HAP-1 (cell line): ENCODE data around the gene SLC5A6.

Experiments used
- DNase-seq, 2 experiments: peaks; one replicate each; pipeline ENCODE4 v3.0.0-alpha.2; 2016 to 2020; ENCODE audit warnings: low spot score in 2 of 2
- H3K27me3 ChIP-seq: fragments of 250-450 bp; sonication (Bioruptor Pico); 2 replicates; pipeline ENCODE4 v1.5.1; 2020; ENCODE audit warnings: low read depth, mild to moderate bottlenecking, moderate library complexity
- H3K36me3 ChIP-seq: fragments of 250-450 bp; sonication (Bioruptor Pico); replicated peaks from 2 replicates; pipeline ENCODE4 v1.5.1; 2020; ENCODE audit warnings: mild to moderate bottlenecking
- H3K4me1 ChIP-seq: fragments of 250-450 bp; sonication (Bioruptor Pico); 2 replicates; pipeline ENCODE4 v1.5.1; 2020; ENCODE audit warnings: mild to moderate bottlenecking
- H3K4me3 ChIP-seq: fragments of 250-450 bp; sonication (Bioruptor Pico); 2 replicates; pipeline ENCODE4 v1.5.1; 2020; ENCODE audit warnings: mild to moderate bottlenecking, moderate library complexity
- H3K9me3 ChIP-seq: fragments of 250-450 bp; sonication (Bioruptor Pico); 2 replicates; pipeline ENCODE4 v1.5.1; 2020; ENCODE audit warnings: mild to moderate bottlenecking, moderate library complexity
- in situ Hi-C: fragments of 300-500 bp; cut with MboI; formaldehyde crosslinking; loops from 3 replicates; pipeline ENCODE4 v1.14.3; 2020; ENCODE audit warnings: low sequenced_read_pairs, inconsistent platforms, mixed read lengths

SLC5A6 gene

GRCh38 chr2:27245116-27245515, 33.0 kb upstream of the SLC5A6 start:
- Histone ChIP-seq H3K36me3 (peaks cover 46% of the 10 kb centered on the region), H3K27me3 (no peaks in the 10 kb centered on the region), H3K4me3 (no peak overlapping the region), H3K4me1 (no peaks in the 10 kb centered on the region), H3K9me3 (no peaks in the 10 kb centered on the region; the same call in 1 of the 2 replicates)
- DNase-seq, result no peak
- in situ Hi-C loops, result no loop called here

GRCh38 chr2:27243391-27244130, 31.5 kb upstream of the SLC5A6 start:
- in situ Hi-C loops, result no loop called here
- no peaks in the 10 kb centered on the region; the same call in 1 of the 2 replicates for H3K9me3 ChIP-seq
- DNase-seq, result no peak
- H3K4me3 ChIP-seq, result no peak overlapping the region
- no peaks in the 10 kb centered on the region for H3K27me3 ChIP-seq
- peaks cover 62% of the 10 kb centered on the region for H3K36me3 ChIP-seq
- H3K4me1 ChIP-seq, result no peaks in the 10 kb centered on the region

- Histone ChIP-seq H3K4me1 (no peaks in the 10 kb centered on the region), H3K4me3 (no peak overlapping the region), H3K9me3 (no peaks in the 10 kb centered on the region; the same call in 1 of the 2 replicates), H3K36me3 (peaks cover 72% of the 10 kb centered on the region), H3K27me3 (no peaks in the 10 kb centered on the region)
- DNase-seq, result no peak
- in situ Hi-C loops, result no loop called here
Observed at GRCh38 chr2:27242614-27242951, 30.5 kb upstream of the SLC5A6 start.

GRCh38 chr2:27241761-27242613, 29.9 kb upstream of the SLC5A6 start:
- H3K4me3 ChIP-seq, result no peak overlapping the region
- no peak for DNase-seq
- peaks cover 78% of the 10 kb centered on the region for H3K36me3 ChIP-seq
- H3K9me3 ChIP-seq, result no peaks in the 10 kb centered on the region; the same call in 1 of the 2 replicates
- in situ Hi-C loops, result no loop called here
- H3K27me3 ChIP-seq, result no peaks in the 10 kb centered on the region
- no peaks in the 10 kb centered on the region for H3K4me1 ChIP-seq

GRCh38 chr2:27240406-27240805, 28.3 kb upstream of the SLC5A6 start:
- H3K4me3 ChIP-seq, result no peak overlapping the region
- peaks cover 93% of the 10 kb centered on the region for H3K36me3 ChIP-seq
- no peak for DNase-seq
- in situ Hi-C loops, result no loop called here
- H3K4me1 ChIP-seq, result no peaks in the 10 kb centered on the region
- no peaks in the 10 kb centered on the region for H3K27me3 ChIP-seq
- H3K9me3 ChIP-seq, result no peaks in the 10 kb centered on the region

GRCh38 chr2:27238976-27239375, 26.9 kb upstream of the SLC5A6 start:
- Histone ChIP-seq H3K36me3 (peaks cover 100% of the 10 kb centered on the region), H3K9me3 (no peaks in the 10 kb centered on the region), H3K27me3 (no peaks in the 10 kb centered on the region), H3K4me1 (no peaks in the 10 kb centered on the region), H3K4me3 (no peak overlapping the region)
- in situ Hi-C loops, result no loop called here
- DNase-seq, result no peak

- no peaks in the 10 kb centered on the region for H3K9me3 ChIP-seq
- no peaks in the 10 kb centered on the region for H3K4me1 ChIP-seq
- H3K27me3 ChIP-seq, result no peaks in the 10 kb centered on the region
- no peak for DNase-seq
- peaks cover 100% of the 10 kb centered on the region for H3K36me3 ChIP-seq
- no peak overlapping the region for H3K4me3 ChIP-seq
- in situ Hi-C loops, result no loop called here
Observed at GRCh38 chr2:27237341-27237945, 25.4 kb upstream of the SLC5A6 start.

GRCh38 chr2:27236626-27237025, 24.6 kb upstream of the SLC5A6 start:
- Histone ChIP-seq H3K4me1 (no peaks in the 10 kb centered on the region), H3K9me3 (no peaks in the 10 kb centered on the region), H3K36me3 (peaks cover 100% of the 10 kb centered on the region), H3K4me3 (no peak overlapping the region), H3K27me3 (no peaks in the 10 kb centered on the region)
- in situ Hi-C loops, result no loop called here
- DNase-seq, result no peak

- DNase-seq, result no peak
- Histone ChIP-seq H3K27me3 (no peaks in the 10 kb centered on the region), H3K4me1 (no peaks in the 10 kb centered on the region), H3K4me3 (no peak overlapping the region), H3K36me3 (peaks cover 100% of the 10 kb centered on the region), H3K9me3 (no peaks in the 10 kb centered on the region)
- in situ Hi-C loops, result no loop called here
Observed at GRCh38 chr2:27236136-27236535, 24.1 kb upstream of the SLC5A6 start.

- DNase-seq, result no peak
- in situ Hi-C loops, result no loop called here
- Histone ChIP-seq H3K9me3 (no peaks in the 10 kb centered on the region), H3K36me3 (peaks cover 98% of the 10 kb centered on the region), H3K4me1 (no peaks in the 10 kb centered on the region), H3K27me3 (no peaks in the 10 kb centered on the region), H3K4me3 (no peak overlapping the region)
Observed at GRCh38 chr2:27233341-27233740, 21.3 kb upstream of the SLC5A6 start.

- peaks cover 98% of the 10 kb centered on the region for H3K36me3 ChIP-seq
- in situ Hi-C loops, result no loop called here
- no peak for DNase-seq
- H3K4me1 ChIP-seq, result no peaks in the 10 kb centered on the region
- no peak overlapping the region for H3K4me3 ChIP-seq
- no peaks in the 10 kb centered on the region for H3K9me3 ChIP-seq
- no peaks in the 10 kb centered on the region for H3K27me3 ChIP-seq
Observed at GRCh38 chr2:27231921-27232320, 19.9 kb upstream of the SLC5A6 start.

GRCh38 chr2:27227501-27227900, 15.4 kb upstream of the SLC5A6 start:
- Histone ChIP-seq H3K36me3 (peaks cover 98% of the 10 kb centered on the region), H3K9me3 (no peaks in the 10 kb centered on the region), H3K4me3 (no peak overlapping the region), H3K4me1 (no peaks in the 10 kb centered on the region), H3K27me3 (no peaks in the 10 kb centered on the region)
- no peak for DNase-seq
- in situ Hi-C loops, result no loop called here

GRCh38 chr2:27225526-27225925, 13.5 kb upstream of the SLC5A6 start:
- Histone ChIP-seq H3K4me1 (no peaks in the 10 kb centered on the region), H3K4me3 (no peak overlapping the region), H3K27me3 (no peaks in the 10 kb centered on the region), H3K36me3 (peaks cover 96% of the 10 kb centered on the region), H3K9me3 (no peaks in the 10 kb centered on the region)
- DNase-seq, result no peak
- in situ Hi-C loops, result no loop called here

- H3K4me1 ChIP-seq, result peaks cover 13% of the 10 kb centered on the region
- no peaks in the 10 kb centered on the region for H3K27me3 ChIP-seq
- no peaks in the 10 kb centered on the region for H3K9me3 ChIP-seq
- DNase-seq, result no peak
- no peak overlapping the region for H3K4me3 ChIP-seq
- in situ Hi-C loops, result no loop called here
- peaks cover 99% of the 10 kb centered on the region for H3K36me3 ChIP-seq
Observed at GRCh38 chr2:27223416-27223815, 11.3 kb upstream of the SLC5A6 start.
